ENCODE measurements around the gene LRRTM4. TPM values are rescaled to one million over a fixed set of nuclear protein-coding genes. Genes with fewer than 3 reads are reported as not detected.

The LRRTM4 gene
- total RNA-seq, 2 experiments from 2014 or later, result not detected

DNA sequence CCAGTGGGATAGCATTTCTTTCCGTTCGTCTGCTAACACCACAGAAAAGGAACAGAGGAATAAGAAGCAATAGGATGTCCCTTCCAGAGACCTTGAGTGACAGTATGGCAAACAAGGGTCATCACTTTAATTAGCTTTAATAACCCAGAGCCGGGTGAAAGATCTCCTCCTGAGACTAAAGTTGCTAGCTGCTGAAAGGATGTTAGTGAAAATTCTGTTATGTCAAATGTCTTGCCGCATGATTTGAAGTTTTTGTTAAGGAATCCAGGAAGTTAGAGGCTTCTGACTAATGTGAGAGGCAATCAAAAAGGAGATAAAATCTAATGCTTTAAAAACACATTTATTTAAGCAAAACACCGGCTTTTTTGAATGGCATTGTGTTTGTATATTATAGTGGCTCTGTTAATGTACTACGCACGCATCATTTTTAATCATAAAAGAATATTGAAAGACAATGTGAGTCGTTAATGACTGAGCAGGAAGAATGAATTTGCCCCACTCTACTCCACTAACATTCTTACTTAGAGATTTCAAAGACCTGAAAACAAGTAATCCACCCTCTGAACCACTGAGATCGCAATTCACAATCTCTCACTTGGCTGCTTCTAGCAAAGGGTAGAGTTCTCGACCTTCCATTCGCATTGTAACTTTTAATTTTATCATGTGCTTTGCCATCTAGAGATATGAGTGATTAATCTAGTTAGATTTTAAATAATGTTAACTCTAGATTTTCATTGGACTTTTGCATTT, 536.6 kb downstream of the LRRTM4 start:
- H3K9me3 Mint-ChIP-seq, result peaks cover 6% of the 10 kb centered on the region
- no peaks in the 10 kb centered on the region for H3K27me3 Mint-ChIP-seq
- H3K36me3 Mint-ChIP-seq, result no peaks in the 10 kb centered on the region
- ChIA-PET POLR2A (no interaction called here), CTCF (no interaction called here)
- H3K4me3 Mint-ChIP-seq, result no peak overlapping the region
- intact Hi-C loops (cut with micrococcal nuclease), result no loop called here
- H3K27ac Mint-ChIP-seq, result no peak overlapping the region
- H3K4me1 Mint-ChIP-seq (ENCODE audit: low read depth), result no peaks in the 10 kb centered on the region
- DNase-seq, result no peak

DNA sequence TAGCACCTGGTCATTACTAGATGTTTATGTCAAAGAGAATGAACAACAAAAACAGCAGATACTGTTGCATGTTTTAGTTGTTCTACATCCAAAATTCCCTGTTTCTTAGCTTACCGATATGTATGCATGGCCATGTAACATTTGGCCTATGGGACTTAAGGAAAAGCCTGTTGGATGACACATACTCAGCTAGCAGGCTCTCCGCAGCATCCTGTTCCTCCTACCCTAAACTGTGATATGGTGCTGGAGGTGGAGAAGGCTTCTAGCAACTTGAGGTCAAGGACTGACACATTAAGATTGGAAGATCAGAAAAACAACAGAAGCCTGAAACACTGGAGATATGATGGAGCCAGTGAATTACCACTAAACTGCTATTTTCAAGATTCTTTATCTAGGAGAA, 537.8 kb downstream of the LRRTM4 start:
- Mint-ChIP-seq H3K4me3 (no peak overlapping the region), H3K27me3 (no peaks in the 10 kb centered on the region), H3K9me3 (peaks cover 6% of the 10 kb centered on the region), H3K4me1 (ENCODE audit: low read depth) (no peaks in the 10 kb centered on the region), H3K27ac (no peak overlapping the region), H3K36me3 (no peaks in the 10 kb centered on the region)
- no peak for DNase-seq
- ChIA-PET POLR2A (no interaction called here), CTCF (no interaction called here)
- intact Hi-C loops (cut with micrococcal nuclease), result no loop called here

DNA sequence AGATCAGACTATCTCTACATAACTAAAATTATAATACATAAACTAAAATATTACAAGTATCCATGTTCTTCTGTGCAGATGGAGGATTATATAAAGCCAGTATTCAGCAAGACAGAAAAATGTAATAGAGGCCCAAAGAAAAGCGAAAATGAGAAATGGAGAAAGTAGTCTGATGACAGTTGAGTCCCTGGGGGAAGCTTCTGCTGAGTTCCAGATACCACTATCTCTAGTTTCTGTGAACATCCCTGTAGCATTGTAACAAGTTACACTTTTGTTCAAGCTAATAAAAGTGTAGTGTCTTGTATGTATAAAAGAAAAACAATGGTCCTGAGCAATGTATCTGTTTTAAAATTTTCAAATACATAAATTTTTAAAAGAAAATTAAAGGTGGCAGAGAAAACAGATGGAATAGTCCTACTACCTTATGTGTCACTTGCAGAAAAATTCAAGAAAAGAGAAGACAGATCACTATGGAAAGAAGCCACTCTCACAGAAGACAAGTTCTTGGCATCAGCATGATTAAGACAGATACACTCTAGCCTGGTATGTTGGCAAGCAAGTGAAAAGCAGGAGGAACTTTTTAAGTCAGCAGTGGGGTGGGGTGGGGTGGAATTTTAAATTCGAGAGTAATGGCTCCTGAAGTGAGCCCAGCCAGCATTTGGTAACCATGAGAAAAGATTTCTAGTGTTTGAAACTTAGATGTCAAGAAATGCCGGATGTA, 541.9 kb downstream of the LRRTM4 start:
- Mint-ChIP-seq H3K27ac (no peak overlapping the region), H3K27me3 (no peaks in the 10 kb centered on the region), H3K36me3 (no peaks in the 10 kb centered on the region), H3K4me1 (ENCODE audit: low read depth) (no peaks in the 10 kb centered on the region), H3K4me3 (no peak overlapping the region), H3K9me3 (peaks cover 9% of the 10 kb centered on the region)
- DNase-seq, result no peak
- ChIA-PET POLR2A (no interaction called here), CTCF (no interaction called here)
- intact Hi-C loops (cut with micrococcal nuclease), result no loop called here

DNA sequence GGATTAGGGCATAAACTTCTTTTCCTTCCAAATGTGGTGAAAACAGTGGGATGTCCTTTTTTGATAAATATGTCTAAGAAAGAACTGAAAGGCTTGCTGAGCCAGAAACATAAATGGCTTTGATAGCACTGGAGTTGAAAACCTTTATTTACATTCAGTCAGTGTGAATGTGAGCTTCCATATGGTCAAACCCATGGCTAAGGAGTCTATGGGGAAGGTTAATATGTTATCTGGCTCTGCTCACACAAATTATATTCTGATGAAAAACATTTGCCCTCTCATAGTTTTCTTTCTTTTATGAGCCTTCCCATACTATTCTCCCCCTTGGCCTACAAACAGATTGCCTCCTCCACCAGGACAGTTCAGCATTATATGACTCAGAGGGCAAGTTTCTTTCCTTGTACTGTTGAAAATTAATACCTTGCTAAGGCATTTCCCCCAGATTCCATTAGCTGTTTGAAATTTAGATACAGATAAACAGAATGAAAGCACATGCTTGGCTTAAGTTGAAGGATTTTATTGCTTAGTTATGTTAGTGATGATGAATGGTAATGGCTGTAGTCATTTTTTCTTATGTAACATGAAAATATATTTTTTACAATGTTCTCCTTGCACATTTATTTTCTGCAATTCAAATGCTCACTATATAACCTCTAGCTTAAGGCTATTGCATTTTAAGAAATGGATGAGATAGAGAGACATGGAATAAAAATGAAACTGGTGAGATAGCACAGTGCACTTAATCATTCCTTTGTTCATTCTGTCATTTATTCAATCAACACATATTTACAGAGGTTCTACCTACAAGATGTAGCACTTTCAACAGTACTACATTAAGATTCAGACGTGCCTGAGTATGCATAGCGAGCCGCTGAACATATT, 544.1 kb downstream of the LRRTM4 start:
- no peak for DNase-seq
- POLR2A ChIA-PET, result no interaction called here

DNA sequence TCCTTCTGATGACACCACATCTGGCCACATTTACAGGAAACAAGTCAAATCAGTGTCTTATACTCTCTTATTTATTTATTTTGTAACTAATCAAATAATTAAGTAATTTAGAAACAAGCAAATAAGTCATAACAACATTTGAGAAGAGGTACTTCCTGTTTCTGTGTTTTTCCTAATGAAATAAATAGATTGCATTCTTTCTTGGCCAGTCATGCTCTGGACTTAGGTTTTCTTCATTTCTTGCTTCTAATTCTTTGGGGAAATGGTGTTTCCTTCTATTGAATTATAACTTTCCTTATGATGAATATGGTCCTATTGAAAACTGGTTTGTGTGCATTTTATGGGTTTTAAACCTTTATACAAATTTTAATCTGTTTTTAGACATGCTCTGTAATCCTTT, 546.4 kb downstream of the LRRTM4 start:
- intact Hi-C loops (cut with micrococcal nuclease), result no loop called here
- H3K4me3 Mint-ChIP-seq, result no peak overlapping the region
- no peak overlapping the region for H3K27ac Mint-ChIP-seq
- ChIA-PET CTCF (no interaction called here), POLR2A (no interaction called here)
- no peaks in the 10 kb centered on the region for H3K36me3 Mint-ChIP-seq
- H3K9me3 Mint-ChIP-seq, result peaks cover 3% of the 10 kb centered on the region
- H3K4me1 Mint-ChIP-seq (ENCODE audit: low read depth), result no peaks in the 10 kb centered on the region
- no peak for DNase-seq
- H3K27me3 Mint-ChIP-seq, result no peaks in the 10 kb centered on the region

More for the DNA sequence above, 544.1 kb downstream of the LRRTM4 start:
- H3K27me3 Mint-ChIP-seq, result no peaks in the 10 kb centered on the region
- no peak overlapping the region for H3K4me3 Mint-ChIP-seq
- no peak overlapping the region for H3K27ac Mint-ChIP-seq
- CTCF ChIA-PET, result no interaction called here
- no peaks in the 10 kb centered on the region for H3K36me3 Mint-ChIP-seq
- H3K4me1 Mint-ChIP-seq (ENCODE audit: low read depth), result no peaks in the 10 kb centered on the region
- intact Hi-C loops (cut with micrococcal nuclease), result no loop called here
- H3K9me3 Mint-ChIP-seq, result peaks cover 4% of the 10 kb centered on the region

DNA sequence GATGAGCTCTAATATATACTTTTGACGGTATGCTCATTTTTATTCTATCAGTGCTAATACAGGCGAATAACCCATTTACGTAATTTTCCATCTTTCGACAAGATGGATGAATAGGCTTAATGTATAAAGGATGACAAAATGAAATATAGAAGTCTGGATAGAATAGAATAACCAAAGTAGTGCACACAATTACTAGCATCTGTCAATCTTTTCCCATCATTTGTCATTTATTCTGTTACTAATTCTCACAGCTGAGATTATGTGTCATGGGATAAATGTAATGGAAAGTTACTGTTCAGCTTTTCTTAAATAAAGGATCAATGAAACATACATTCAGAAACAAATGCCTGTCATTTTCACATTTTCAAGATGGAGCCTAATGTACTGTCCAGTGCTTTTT, 548.6 kb downstream of the LRRTM4 start:
- intact Hi-C loops (cut with micrococcal nuclease), result no loop called here
- no peak for DNase-seq
- CTCF ChIA-PET, result no interaction called here
- Mint-ChIP-seq H3K4me1 (ENCODE audit: low read depth) (no peaks in the 10 kb centered on the region), H3K27ac (no peak overlapping the region), H3K36me3 (no peaks in the 10 kb centered on the region), H3K4me3 (no peak overlapping the region), H3K9me3 (peaks cover 7% of the 10 kb centered on the region), H3K27me3 (no peaks in the 10 kb centered on the region)
- POLR2A ChIA-PET, result no interaction called here

DNA sequence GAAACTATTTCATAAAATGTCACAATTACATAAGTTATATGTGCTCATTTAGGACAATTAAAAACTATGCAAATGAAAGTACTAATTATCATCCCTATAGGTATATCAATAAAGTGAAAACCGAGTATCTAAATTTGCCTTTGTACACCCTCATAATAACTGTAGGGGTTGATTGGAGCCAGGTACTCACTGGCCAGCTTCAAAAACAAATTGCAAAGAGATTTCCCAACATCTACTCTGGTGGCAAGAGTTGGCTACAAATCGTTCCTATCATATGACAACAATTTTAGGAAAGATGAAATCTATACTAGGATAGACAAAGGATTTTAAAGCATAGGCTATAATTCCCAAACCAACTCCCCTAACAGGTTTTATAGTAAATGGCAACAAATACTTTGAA, 556.4 kb downstream of the LRRTM4 start:
- Mint-ChIP-seq H3K27me3 (no peaks in the 10 kb centered on the region), H3K4me1 (ENCODE audit: low read depth) (no peaks in the 10 kb centered on the region), H3K9me3 (peaks cover 17% of the 10 kb centered on the region), H3K27ac (no peak overlapping the region), H3K36me3 (no peaks in the 10 kb centered on the region), H3K4me3 (no peak overlapping the region)
- ChIA-PET POLR2A (no interaction called here), CTCF (no interaction called here)
- intact Hi-C loops (cut with micrococcal nuclease), result no loop called here
- no peak for DNase-seq

DNA sequence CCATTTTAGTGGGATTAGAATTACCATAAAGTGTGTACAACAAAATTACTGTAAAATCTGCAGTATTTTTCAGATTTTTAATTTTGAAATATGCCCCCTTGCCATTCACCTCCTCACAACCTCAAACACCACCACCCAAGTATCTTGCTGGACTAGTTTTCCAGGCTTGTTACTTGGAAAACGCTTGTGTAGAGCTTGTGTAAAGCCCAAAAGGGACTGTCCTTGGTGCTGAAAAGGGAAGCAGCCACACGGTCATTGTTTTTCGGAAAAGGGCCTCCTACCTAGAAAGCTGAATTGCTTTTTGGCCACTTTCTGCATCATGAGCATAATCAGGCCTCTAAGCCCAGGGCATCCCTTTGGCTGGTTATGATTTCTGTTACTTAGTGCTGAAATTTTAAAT, 563.4 kb downstream of the LRRTM4 start:
- H3K36me3 Mint-ChIP-seq, result no peaks in the 10 kb centered on the region
- no peaks in the 10 kb centered on the region for H3K27me3 Mint-ChIP-seq
- CTCF ChIA-PET, result no interaction called here
- no peaks in the 10 kb centered on the region for H3K4me1 Mint-ChIP-seq (ENCODE audit: low read depth)
- H3K27ac Mint-ChIP-seq, result no peak overlapping the region
- DNase-seq, result no peak
- POLR2A ChIA-PET, result no interaction called here
- intact Hi-C loops (cut with micrococcal nuclease), result no loop called here
- peaks cover 15% of the 10 kb centered on the region for H3K9me3 Mint-ChIP-seq
- H3K4me3 Mint-ChIP-seq, result no peak overlapping the region

DNA sequence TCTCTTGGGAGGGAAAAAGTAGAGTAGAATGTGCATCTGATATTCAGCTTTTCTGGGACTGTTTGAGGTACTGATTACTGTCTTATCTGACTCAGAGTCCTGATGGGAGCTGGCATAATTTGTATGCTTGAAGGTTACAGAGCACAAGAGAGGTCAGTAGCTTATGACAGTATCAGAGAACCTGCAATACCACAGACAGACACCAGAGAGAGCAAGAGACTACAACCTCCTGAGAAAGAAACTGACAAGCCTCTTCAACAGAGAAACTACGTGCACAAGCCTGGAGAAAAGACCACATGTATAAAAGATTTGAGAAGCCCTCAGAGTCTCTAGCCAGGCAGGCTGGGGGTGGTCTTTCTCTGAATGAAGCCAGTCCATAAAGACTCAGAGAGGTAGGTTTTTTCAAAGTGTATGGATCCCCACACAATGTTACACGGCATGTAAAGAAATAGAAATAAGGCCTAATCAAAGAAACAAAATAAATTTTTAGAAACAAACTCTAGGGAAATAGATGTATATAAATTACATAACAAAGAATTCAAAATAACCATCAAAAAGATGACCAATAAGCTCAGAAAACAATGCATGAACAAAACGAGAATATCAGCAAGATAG, 568.3 kb downstream of the LRRTM4 start:
- Mint-ChIP-seq H3K27me3 (no peaks in the 10 kb centered on the region), H3K9me3 (peaks cover 29% of the 10 kb centered on the region), H3K4me1 (ENCODE audit: low read depth) (no peaks in the 10 kb centered on the region), H3K36me3 (no peaks in the 10 kb centered on the region), H3K27ac (no peak overlapping the region), H3K4me3 (no peak overlapping the region)
- intact Hi-C loops (cut with micrococcal nuclease), result no loop called here
- ChIA-PET CTCF (no interaction called here), POLR2A (no interaction called here)
- DNase-seq, result no peak

DNA sequence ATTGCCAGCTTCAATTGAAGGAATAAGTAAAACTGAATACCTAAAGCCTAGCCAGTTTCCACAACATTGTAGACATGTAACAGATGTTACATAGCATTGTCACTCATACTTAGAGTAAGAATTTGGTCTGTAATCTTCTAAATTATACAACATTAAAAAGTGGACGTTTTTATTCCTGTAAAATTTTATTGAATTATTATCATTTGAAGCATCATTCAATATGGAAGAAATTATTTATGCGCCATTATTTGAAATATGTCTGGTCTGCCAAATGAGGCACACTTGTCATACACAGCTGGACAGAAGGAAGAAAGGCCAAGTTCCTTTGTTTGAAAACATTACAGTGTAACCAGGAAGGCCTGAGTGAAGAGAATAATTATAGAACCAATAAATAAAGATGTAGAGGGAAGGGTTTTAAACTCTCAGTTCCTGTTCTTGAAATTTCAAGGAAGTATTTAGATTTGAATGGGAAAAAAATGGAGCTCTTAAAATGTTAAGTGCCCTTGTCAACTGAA, 575.5 kb downstream of the LRRTM4 start:
- Mint-ChIP-seq H3K9me3 (peaks cover 22% of the 10 kb centered on the region), H3K36me3 (no peaks in the 10 kb centered on the region), H3K27me3 (no peaks in the 10 kb centered on the region), H3K27ac (no peak overlapping the region), H3K4me3 (no peak overlapping the region), H3K4me1 (ENCODE audit: low read depth) (no peaks in the 10 kb centered on the region)
- intact Hi-C loops (cut with micrococcal nuclease), result no loop called here
- DNase-seq, result no peak
- POLR2A ChIA-PET, result no interaction called here
- CTCF ChIA-PET, result no interaction called here

DNA sequence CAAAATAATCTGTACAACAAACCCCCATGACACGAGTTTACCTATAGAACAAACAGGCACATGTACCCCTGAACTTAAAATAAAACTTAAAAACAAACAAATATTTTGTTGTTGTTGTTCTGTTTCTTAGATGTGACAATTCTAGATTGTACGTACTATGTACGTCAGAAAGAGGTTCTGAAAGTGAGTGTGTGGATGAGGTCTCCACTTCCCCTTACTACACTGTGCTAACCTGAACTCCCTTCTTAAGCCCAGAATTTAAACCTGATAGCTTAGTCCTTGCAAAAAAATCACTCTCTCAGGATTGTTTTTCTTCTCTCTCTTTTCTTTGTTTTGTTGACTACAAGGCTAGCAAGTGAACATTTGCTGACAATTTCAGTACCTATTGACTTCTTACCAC, 581.6 kb downstream of the LRRTM4 start:
- intact Hi-C loops (cut with micrococcal nuclease), result no loop called here
- no peaks in the 10 kb centered on the region for H3K4me1 Mint-ChIP-seq (ENCODE audit: low read depth)
- POLR2A ChIA-PET, result no interaction called here
- no peak overlapping the region for H3K4me3 Mint-ChIP-seq
- H3K9me3 Mint-ChIP-seq, result peaks cover 28% of the 10 kb centered on the region
- H3K27ac Mint-ChIP-seq, result no peak overlapping the region
- CTCF ChIA-PET, result no interaction called here
- DNase-seq, result no peak
- H3K36me3 Mint-ChIP-seq, result no peaks in the 10 kb centered on the region
- no peaks in the 10 kb centered on the region for H3K27me3 Mint-ChIP-seq

DNA sequence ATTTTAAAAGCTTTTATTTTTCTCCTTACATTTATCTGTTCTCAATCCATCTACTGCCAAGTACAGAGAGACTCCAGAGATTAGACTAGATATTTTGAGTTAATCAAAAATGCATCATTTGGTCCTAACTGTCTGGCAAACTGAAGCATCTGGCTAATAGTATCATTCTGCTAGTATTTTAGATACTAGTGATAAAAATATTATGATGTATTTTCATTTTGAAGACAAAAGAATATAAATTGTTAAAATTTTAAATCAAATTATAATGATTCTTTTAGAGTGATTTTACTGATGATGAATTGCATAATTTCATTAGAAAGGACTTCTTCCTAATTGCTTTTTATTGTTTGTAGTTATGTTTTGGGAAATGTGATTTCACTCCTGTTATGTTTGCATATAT, 584.0 kb downstream of the LRRTM4 start:
- intact Hi-C loops (cut with micrococcal nuclease), result no loop called here
- POLR2A ChIA-PET, result no interaction called here
- no peaks in the 10 kb centered on the region for H3K4me1 Mint-ChIP-seq (ENCODE audit: low read depth)

More for the DNA sequence above, 584.0 kb downstream of the LRRTM4 start:
- DNase-seq, result no peak
- Mint-ChIP-seq H3K36me3 (no peaks in the 10 kb centered on the region), H3K9me3 (peaks cover 15% of the 10 kb centered on the region), H3K4me3 (no peak overlapping the region), H3K27ac (no peak overlapping the region), H3K27me3 (no peaks in the 10 kb centered on the region)
- CTCF ChIA-PET, result no interaction called here

Measured in activated CD4-positive, alpha-beta memory T cell treated with anti-CD3 and anti-CD28 coated beads for 36 hours (primary cell).